CD4-positive, alpha-beta T cell treated with Interleukin-21 for 1 hour (primary cell): Measurements from ENCODE around the gene KCTD7.
"Not testable (repeated sequence)": the region's sequence is repeated elsewhere in the genome, so short reads cannot be mapped to it uniquely, and the experiment has no call there.

Source experiments
- DNase-seq: peaks from one replicate; pipeline ENCODE4 v3.0.0-alpha.2; 2020

The KCTD7 gene

GRCh38 chr7:66628361-66629221 is at the start of gene KCTD7:
TSS of gene KCTD7 (plus strand) at chr7:66628881. CDS start at chr7:66629065, 184 bp downstream.
- peak; percentile 97 for DNase-seq

- not testable (repeated sequence) for DNase-seq
These were observed 48.3 kb upstream of the KCTD7 start for GRCh38 chr7:66580380-66580779.

GRCh38 chr7:66582816-66583489 is 45.7 kb upstream of the KCTD7 start:
- not testable (repeated sequence) for DNase-seq

- DNase-seq, result no peak
These were observed 45.1 kb upstream of the KCTD7 start for GRCh38 chr7:66583490-66584110.

GRCh38 chr7:66586181-66586580 is 42.5 kb upstream of the KCTD7 start:
- DNase-seq, result no peak

GRCh38 chr7:66588226-66588625 is 40.5 kb upstream of the KCTD7 start:
- DNase-seq, result not testable (repeated sequence)

- DNase-seq, result not testable (repeated sequence)
These were observed 39.7 kb upstream of the KCTD7 start for GRCh38 chr7:66588856-66589570.

- not testable (repeated sequence) for DNase-seq
These were observed 38.2 kb upstream of the KCTD7 start for GRCh38 chr7:66590302-66591057.

GRCh38 chr7:66591058-66591798 is 37.5 kb upstream of the KCTD7 start:
- DNase-seq, result peak; percentile 3

- DNase-seq, result peak; percentile 90
These were observed 36.7 kb upstream of the KCTD7 start for GRCh38 chr7:66591799-66592596.

- not testable (repeated sequence) for DNase-seq
These were observed 36.0 kb upstream of the KCTD7 start for GRCh38 chr7:66592597-66593146.

- DNase-seq, result not testable (repeated sequence)
These were observed 34.6 kb upstream of the KCTD7 start for GRCh38 chr7:66594082-66594481.

- DNase-seq, result no peak
These were observed 31.2 kb upstream of the KCTD7 start for GRCh38 chr7:66597461-66597860.

GRCh38 chr7:66602159-66602558 is 26.5 kb upstream of the KCTD7 start:
- no peak for DNase-seq

GRCh38 chr7:66604198-66604597 is 24.5 kb upstream of the KCTD7 start:
- DNase-seq, result no peak

GRCh38 chr7:66606540-66607291 is 22.0 kb upstream of the KCTD7 start:
- DNase-seq, result not testable (repeated sequence)

- no peak for DNase-seq
These were observed 19.5 kb upstream of the KCTD7 start for GRCh38 chr7:66609176-66609575.

- not testable (repeated sequence) for DNase-seq
These were observed 14.1 kb upstream of the KCTD7 start for GRCh38 chr7:66614596-66614995.

GRCh38 chr7:66615699-66616098 is 13.0 kb upstream of the KCTD7 start:
- no peak for DNase-seq
